ENCODE data around the gene FRAT2.
A peak's percentile ranks its signal among the peaks of the same experiment; 100 is the strongest.
"Not testable (repeated sequence)": the region's sequence is repeated elsewhere in the genome, so short reads cannot be mapped to it uniquely, and the experiment has no call there.

Gene FRAT2

GRCh38 chr10:97321032-97321803, 13.3 kb downstream of the FRAT2 start:
- FAIRE-seq = no peak

- FAIRE-seq = no peak
Measured at GRCh38 chr10:97320480-97321031, 14.0 kb downstream of the FRAT2 start.

- no peak for FAIRE-seq
Measured at GRCh38 chr10:97319671-97320479, 14.7 kb downstream of the FRAT2 start.

GRCh38 chr10:97318772-97319651, 15.5 kb downstream of the FRAT2 start, which contains the start of gene FRAT1:
Gene FRAT1, plus strand, starts transcription at chr10:97319271. Its CDS starts 183 bp downstream, at chr10:97319454.
- FAIRE-seq = no peak

- no peak for FAIRE-seq
Measured at GRCh38 chr10:97314671-97315070, 19.9 kb downstream of the FRAT2 start.

- FAIRE-seq = no peak
Measured at GRCh38 chr10:97312897-97313296, 21.6 kb downstream of the FRAT2 start.

GRCh38 chr10:97311111-97311626, 23.4 kb downstream of the FRAT2 start:
- FAIRE-seq = no peak

GRCh38 chr10:97307866-97308780, 26.4 kb downstream of the FRAT2 start:
- FAIRE-seq = no peak

GRCh38 chr10:97307441-97307840, 27.1 kb downstream of the FRAT2 start:
- no peak for FAIRE-seq

- FAIRE-seq = no peak
Measured at GRCh38 chr10:97302088-97302791, 32.3 kb downstream of the FRAT2 start.

- FAIRE-seq = no peak
Measured at GRCh38 chr10:97300980-97301379, 33.5 kb downstream of the FRAT2 start.

GRCh38 chr10:97298223-97298571, 36.3 kb downstream of the FRAT2 start:
- FAIRE-seq = no peak

GRCh38 chr10:97297556-97298222, 36.8 kb downstream of the FRAT2 start:
- no peak for FAIRE-seq

GRCh38 chr10:97292862-97293198, 41.7 kb downstream of the FRAT2 start:
- no peak for FAIRE-seq

GRCh38 chr10:97292097-97292861, 42.2 kb downstream of the FRAT2 start, which contains the start of gene ARHGAP19:
Gene ARHGAP19, minus strand, starts transcription at chr10:97292637. Its CDS starts 10 bp downstream, at chr10:97292627.
- FAIRE-seq = peak; percentile 100

- FAIRE-seq = no peak
Measured at GRCh38 chr10:97291357-97292096, 43.0 kb downstream of the FRAT2 start.

GRCh38 chr10:97290576-97291356, 43.8 kb downstream of the FRAT2 start:
- FAIRE-seq = not testable (repeated sequence)

GRCh38 chr10:97290076-97290475, 44.5 kb downstream of the FRAT2 start:
- FAIRE-seq = not testable (repeated sequence)

Data from A204.1 (cell line).